SK-N-MC (cell line): Measurements from ENCODE around the gene UTY.

Experiments
- EZH2 ChIP-seq: fragments of 200-600 bp; sonication (generic); IDR thresholded peaks from one replicate; pipeline ENCODE4 v1.6.1; 2017; ENCODE audit warnings: antibody characterized with exemption
- FOXP2 ChIP-seq: optimal IDR thresholded peaks from 2 replicates; pipeline ENCODE3; 2011; ENCODE audit warnings: mild to moderate bottlenecking, moderate library complexity; ENCODE audit not compliant: insufficient read depth; ENCODE audit errors: extremely low read length, control extremely low read depth
- POLR2AphosphoS5 ChIP-seq: IDR thresholded peaks from 2 replicates; pipeline ENCODE4 v1.6.1; 2012; ENCODE audit warnings: mild to moderate bottlenecking, low read depth, low read length, borderline replicate concordance

- no peak for TF ChIP-seq EZH2
- TF ChIP-seq POLR2AphosphoS5 = no peak
- TF ChIP-seq FOXP2 = no peak
These were observed 4.8 kb downstream of the UTY start for GRCh38 chrY:13474997-13475396.
